SIG-M5 treated with dmso at 0.1 percent for 504 hours (cell line): Measurements from ENCODE around the gene LRIF1.
A peak's percentile ranks its signal among the peaks of the same experiment; 100 is the strongest.
"Not testable (repeated sequence)": the region's sequence is repeated elsewhere in the genome, so short reads cannot be mapped to it uniquely, and the experiment has no call there.

Experiments
- DNase-seq: peaks from one replicate; lab custom pipeline; 2025; ENCODE audit not compliant: unreplicated experiment; lab: John Stamatoyannopoulos, UW

LRIF1 gene

DNA sequence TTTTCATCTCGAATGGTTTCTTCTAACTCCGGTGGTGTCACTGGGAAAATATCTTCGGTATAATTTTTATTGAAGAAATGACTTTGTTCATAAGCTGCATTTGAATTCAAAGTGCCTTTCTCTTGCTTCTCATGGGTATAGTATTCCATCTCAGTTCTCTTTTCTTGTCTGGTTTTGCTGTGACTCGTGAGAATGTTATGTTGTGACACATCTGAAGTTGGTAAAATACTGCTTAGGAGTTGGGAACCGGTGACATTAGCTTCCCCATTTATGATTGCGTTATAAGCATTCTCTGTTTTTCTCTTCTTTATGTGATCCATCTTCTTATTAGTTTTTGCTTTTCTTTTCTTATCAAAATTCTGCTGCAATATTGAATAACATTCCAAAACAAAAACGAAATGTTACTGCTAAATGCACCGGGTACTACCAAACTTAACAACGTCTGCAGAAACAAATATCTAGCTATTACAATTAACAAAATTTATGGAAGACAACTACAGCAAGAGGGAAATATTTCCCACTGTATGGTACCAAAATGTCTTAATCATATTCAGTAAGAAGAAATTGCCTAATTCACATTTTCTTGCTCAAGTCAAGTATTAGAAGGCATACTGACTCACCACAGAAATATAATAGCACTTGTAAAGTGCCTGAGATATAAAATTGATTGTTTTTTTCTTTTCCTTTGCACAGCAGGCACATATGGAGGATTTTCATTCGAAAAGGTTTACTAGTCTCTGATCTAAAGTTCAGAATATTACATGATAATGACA, 15.5 kb downstream of the LRIF1 start:
- peak; percentile 66 for DNase-seq

DNA sequence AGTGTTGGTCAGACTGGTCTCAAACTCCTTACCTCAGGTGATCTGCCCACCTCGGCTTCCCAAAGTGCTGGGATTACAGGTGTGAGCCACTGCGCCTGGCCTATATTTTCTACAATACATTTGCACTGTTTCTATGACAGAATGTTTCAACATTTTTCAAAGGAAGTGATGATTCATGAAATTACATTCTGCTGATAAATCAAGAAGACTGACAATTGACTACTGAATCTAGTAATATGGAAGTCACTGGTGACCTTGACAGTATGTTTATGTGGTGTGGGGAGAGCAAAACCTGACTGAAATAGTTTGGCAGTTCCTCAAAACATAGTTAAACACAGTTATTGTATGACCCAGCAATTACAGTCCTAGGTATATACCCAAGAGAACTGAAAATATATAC, 18.1 kb downstream of the LRIF1 start:
- DNase-seq: no peak

DNA sequence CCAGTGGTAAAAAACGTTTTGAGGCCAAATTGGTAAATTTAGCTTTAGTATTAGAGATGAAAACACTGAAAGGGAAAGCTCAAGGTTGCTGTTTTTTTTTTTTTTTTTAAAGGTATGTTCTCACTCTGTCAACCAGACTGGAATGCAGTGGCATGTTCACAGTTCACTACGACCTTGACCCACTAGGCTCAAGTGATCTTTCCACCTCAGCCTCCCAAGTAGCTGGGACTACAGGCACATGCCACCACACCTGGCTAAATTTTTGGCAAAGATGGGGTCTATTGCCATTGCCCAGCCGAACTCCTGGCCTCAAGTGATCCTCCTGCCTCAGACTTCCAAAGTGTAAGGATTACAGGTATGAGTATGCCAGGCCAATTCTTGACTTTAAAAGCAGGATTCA, 18.9 kb downstream of the LRIF1 start:
- no peak for DNase-seq

DNA sequence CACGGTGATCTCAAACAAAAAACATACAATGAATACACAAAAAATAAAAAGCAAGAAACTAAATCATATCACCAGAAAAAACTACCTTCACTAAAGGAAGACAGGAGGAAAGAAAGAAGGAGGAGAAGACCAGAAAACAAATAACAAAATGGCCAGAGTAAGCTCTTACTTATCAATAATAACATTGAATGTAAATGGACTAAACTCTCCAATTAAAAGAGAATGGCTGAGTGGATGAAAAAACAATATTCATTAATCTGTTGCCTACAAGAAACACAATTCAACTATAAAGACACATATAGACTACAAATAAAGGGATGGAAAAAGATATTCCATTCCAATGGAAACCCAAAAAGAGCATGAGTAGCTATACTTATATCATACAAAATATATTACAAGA, 27.2 kb downstream of the LRIF1 start:
- no peak for DNase-seq

DNA sequence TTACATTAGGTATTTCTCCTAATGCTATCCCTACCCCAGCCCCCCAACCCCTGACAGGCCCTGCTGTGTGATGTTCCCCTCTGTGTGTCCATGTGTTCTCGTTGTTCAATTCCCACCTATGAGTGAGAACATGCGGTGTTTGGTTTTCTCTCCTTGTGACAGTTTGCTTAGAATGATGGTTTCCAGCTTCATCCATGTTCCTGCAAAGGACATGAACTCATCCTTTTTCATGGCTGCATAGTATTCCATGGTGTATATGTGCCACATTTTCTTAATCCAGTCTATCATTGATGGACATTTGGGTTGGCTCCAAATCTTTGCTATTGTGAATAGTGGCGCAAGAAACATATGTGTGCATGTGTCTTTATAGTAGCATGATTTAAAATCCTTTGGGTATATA, 32.6 kb downstream of the LRIF1 start:
- DNase-seq: not testable (repeated sequence)

DNA sequence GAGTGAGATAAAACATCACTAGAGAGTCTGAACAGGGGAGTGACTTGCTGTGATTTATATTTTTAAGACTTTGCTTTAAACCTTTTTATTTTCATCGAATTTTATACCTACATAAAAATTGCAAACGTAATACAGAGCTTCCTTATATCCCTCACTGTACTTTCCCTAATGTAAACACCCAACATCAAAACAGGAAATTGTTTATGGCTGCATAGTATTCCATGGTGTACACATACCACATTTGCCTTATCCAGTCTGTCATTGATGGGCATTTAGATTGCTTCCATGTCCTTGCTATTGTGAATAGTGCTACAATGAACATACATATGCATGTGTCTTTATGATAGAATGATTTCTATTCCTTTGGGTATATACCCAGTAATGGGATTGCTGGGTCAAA, 34.8 kb downstream of the LRIF1 start:
- DNase-seq: no peak

DNA sequence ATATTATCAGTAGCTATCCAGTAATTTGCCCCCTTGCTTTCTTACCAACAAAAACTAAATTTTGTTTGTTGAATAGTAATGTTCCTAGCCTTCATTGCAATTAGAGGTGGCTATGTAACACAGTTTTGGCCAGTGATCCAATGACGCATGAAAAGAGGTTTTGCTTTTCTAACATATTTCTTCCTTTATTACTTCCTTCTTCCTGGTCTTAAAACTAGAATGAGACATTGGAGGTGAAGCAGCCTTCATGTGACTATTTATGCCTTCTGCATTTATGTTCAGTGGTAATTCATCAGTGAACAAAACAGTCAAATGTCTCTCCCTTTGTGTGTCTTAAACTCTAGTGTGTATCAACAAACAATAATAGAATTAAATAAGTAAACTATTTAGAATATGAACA, 35.5 kb downstream of the LRIF1 start:
- no peak for DNase-seq

DNA sequence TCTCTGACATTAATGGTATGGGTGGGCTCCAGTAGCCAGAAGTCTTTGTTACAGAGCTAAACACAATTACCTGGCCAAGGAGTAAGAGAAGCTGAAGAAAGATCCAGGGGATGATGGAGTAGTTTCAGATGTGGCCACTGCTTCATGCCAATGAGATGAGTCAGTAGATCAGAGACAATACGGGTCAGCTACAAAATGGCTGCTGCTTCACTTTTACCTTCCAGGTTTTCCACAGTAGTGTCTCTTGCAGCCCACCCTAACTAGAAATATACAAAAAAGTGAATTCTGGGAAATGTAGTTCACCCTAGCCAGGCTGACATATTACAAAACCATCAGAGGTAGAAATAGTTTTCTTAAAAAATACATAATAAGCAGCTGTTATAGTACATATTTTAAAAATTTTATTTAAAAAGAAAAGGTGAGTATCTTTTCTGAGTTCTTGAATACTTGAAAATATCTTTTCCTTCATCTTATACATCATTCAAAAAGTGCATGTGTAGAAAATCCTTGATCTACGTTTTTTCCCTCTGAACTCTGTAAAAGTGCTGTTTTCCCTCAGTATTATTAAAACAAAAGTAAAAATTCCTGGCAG, 36.1 kb downstream of the LRIF1 start:
- no peak for DNase-seq

DNA sequence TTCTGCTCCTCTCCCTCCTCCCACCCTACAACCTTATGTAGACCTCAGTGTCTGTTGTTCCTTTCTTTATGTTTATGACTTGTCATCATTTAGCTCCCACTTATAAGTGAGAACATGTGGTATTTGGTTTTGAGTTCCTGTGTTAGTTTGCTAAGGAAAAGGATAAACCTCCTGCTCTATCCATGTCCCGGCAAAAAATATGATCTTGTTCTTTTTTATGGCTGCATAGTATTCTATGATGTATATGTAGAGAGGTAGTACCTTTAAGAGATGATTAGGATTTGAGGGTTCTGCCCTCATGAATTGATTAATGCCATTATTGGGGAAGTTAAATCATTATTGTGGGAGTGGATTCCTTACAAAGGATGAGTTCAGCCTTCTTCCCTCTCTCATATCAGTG, 41.8 kb downstream of the LRIF1 start:
- DNase-seq: no peak

DNA sequence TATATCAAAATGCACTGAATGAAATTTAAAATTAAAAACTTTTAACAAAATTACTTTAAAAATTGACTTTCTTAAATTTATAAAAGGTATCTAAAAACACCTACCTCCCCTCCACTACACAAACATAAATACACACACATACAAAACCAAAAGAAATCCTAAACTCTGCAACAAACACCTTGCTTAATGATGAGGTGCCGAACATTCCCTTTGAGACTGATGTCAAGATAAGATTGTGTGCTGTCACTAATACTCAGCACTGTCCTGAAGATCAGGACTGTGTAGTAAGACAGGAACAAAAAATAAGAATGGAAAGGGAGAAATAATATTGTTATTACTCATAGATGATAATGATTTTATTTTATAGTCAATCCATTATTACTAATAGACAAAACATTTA, 45.7 kb downstream of the LRIF1 start:
- no peak for DNase-seq

DNA sequence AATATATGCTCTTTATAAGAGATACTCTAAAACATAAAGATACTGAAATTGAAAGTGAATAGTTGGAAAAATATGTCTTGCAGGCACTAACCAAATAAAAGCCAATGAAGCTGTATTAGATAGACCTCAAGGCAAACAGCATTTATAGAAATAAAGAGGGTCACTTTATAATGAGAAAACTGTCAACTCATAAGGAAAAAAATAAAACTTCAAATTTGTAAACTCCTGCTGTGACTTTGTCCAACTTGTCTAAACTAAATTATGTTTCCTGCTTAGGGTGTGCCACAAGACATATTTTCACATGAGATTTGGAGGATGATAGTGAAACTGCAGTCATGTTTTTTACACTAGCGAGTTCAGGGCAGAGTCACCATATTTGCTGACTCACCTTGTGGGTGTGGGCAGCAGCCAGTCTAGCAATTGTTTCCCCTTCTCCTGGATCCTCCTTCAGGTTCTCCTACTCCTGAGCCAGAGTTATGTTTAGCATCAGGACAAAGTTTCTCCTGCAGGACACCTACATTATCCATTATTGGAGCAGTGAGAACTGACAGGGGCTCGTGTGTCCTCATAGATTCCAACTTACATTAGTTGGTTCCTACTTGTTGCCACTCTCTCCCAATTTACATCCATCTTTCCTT, 46.9 kb downstream of the LRIF1 start:
- DNase-seq: peak; percentile 67

DNA sequence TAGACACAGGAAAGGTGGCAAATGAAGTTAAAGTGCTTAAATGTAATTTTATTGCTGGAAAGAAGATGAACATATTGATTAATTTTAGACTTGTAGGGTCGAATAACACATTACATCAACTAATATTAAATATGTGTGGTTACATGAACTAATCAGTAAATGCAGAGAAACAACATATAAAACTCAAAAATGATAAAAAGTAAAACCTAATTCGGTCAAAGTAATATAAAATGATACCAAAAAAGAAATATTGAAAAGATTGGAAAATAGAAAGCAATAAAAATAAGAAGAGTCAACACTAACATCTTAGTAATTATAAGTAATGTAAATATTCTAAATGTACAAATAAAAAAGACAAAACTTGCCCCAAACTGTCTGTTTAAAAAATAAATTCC, 47.5 kb downstream of the LRIF1 start:
- no peak for DNase-seq

DNA sequence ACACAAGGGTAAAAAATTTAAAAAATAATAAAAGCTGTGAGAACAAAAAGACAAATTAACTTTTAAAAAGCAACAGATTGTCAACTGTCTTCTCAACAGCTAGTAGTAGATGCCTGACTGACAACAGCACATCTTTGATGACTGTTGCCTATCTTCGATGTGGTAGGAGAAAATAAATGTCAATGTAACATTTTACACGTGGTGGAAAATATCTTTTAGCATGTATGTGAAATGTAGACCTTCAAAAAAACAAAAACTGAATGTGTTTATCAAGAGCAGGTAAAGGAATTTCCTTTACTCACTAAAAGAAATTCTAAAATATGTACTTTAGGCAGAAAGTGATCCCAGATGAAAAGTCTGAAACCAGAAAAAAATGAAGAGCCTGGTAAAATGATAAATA, 47.9 kb downstream of the LRIF1 start:
- no peak for DNase-seq

DNA sequence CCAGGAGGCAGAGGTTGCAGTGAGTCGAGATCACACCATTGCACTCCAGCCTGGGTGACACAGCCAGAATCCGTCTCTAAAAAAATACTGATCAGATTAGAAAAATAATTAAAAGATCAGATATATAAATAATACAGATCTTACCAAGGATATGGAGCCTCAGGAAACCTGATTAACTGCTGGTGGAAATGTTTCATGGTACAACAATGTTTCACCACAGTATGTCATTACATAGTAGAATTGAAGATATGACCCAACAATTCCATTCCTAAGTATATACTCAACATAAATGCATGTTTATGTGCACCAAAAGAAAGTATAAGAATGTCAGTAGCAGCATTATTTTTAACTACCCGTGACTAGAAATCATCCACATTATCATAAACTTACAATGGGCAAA, 49.0 kb downstream of the LRIF1 start:
- no peak for DNase-seq

DNA sequence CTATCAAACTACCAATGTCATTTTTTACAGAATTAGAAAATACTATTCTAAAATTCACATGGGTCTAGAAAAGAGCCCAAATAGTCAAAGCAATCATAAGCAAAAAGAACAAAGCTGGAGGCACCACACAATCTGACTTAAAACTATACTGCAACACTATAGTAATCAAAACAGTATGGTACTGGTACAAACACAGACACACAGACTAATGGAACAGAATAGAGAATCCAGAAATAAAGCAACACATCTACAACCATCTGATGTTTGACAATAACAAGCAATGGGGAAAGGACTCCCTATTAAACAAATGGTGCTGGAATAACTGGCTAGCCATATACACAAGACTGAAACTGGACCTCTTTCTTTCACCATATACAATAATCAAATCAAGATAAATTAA, 50.9 kb downstream of the LRIF1 start:
- no peak for DNase-seq

DNA sequence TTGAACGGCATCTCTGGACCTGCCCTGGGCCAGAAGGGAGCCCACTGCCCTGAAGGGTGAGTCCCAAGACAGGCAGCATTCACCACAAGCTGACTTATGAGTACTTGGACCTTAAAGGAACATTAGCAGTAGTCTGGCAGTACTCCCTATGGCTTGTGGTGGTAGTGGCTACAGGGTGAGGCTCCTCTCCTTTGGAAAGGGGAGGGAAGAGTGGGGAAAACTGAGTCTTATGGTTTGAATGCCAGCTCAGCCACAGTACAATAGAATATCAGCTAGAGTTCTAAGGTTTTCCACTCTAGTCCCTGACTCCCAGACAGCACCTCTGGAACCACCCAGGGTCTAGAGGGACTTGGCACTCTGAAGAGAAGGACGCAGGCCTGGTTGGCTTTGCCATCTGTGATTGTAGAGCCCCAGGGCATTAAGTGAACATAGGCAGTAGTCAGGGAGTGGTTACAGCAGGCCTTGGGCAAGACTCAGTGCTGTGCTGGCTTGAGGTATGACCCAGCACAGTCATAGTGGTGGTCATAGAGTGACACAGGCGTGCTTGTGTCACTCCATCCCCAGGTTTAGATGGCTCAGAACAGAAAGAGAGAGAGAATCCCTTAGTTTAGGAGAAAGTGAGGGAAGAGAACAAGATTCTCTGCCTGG, 59.7 kb downstream of the LRIF1 start:
- no peak for DNase-seq

DNA sequence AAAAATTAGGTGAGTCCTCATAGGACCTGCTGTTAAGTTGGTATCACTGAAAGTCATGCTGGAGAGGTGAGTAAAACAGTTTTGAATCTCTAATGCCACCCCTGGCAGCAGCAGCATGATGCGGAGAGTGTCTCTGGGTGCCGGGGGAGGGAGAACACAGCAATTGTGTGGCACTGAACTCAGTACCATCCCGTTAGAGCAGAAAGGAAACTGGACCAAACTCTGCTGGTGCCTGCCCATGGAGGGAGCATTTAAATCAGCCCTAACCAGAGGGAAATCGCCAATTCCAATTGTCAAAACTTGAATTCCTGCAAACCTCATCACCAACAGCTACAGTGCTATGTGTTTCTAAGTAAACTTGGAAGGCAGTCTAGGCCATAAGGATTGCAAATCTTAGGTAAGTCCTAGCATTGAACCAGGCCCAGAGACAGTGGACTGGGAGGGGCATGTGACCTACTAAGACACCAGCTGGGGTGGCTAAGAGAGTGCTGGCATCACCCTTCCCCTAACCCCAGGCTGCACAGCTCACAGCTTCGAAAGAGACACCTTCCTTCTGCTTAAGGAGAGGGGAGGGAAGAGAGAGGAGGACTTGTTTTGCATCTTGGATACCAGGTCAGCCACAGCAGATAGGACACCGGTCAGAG, 60.8 kb downstream of the LRIF1 start:
- DNase-seq: no peak

DNA sequence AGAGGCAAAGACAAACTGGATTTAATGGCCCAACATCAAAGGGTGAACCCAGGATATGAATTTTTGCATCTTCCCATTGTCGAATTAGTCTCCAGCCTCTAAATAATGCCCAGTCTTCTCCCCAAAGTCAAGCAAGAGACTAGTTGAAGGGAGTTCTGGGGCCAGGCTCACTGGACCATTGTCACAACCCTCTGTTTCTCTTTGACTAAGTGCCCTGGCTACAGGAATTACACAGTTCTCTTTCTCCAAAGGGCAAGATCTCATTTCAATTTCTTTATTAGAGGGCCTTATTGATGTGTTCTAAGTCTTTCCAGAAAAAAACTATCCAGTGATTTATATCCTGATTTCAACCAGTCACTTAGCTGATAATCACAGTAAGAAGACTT, 64.3 kb downstream of the LRIF1 start:
- no peak for DNase-seq

DNA sequence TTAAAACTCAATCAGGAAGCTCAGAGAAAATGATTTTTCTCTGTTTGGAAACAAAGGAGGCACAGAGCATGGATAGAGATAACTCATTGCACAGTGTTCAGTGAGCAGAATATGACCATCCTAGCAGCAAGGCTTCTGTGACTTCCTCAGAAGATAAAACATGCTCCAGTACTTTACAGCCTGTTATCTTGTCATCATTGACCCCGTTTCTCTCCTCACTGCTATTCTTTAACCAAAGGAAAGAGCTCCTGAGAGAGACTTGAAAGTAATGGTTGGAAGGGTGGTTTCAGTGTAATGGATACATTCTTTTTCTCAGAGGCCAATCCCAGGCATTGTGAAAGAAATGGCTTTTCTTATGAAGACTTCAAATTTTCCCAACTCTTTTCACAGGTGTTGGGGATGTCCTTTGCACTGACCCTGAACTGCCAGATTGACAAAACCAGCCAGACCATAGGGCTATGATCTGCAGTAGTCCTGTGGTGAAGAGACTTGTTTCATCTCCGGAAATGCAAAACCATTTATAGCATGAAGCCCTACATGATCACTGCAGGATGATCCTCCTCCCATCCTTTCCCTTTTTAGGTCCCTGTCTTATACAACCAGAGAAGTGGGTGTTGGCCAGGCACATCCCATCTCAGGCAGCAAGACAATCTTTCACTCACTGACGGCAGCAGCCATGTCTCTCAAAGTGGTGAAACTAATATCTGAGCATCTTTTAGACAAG, 64.8 kb downstream of the LRIF1 start:
- no peak for DNase-seq

DNA sequence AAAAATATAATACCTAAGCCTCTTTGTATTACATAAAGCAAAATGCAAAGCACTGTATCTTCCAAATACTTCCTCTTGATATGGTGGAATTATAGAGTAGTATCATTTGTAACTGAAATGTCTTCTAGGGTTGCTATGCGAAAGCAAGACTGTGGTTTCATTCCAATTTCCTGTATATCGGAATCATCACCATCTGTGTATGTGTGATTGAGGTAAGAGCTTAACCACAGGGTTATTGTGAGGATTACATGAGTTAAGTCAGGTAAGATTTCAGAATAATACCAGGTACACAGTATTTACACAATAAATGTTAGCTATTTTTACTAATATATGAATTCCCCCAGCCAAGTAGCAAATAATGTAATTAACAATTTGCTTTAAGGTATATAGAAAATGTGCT, 66.0 kb downstream of the LRIF1 start:
- DNase-seq: no peak
